GM12873 (cell line): ENCODE results near the gene HERPUD1.

Experiments
- TF ChIP-seq, protein P1 (sequence below): IDR thresholded peaks from 2 replicates; pipeline ENCODE4 v1.5.1; 2012; ENCODE audit warnings: low read depth, mild to moderate bottlenecking, moderate library complexity, low read length, control low read depth; ENCODE audit not compliant: insufficient read depth; ENCODE audit errors: missing control alignments

HERPUD1 gene

DNA sequence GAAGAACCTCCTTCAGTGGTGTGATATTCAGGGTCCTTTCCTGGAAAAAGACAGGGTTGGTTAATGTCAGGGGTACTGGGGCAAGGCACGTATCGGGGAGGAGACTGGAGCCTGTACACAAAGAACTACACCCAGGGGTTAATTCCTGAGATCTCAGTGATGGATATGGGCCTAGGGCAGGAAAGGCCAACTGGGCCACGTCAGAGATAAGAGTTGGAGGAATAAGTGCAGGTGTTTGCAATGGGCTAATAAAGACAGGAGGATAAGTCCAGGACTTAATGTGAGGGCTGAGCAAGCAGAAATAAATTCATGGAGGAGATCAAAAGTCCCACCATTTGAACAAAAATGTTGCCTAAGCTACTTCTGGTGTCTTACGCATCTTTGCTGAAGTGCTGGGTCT is 10.4 kb upstream of the HERPUD1 start:
- TF ChIP-seq, protein P1, sequence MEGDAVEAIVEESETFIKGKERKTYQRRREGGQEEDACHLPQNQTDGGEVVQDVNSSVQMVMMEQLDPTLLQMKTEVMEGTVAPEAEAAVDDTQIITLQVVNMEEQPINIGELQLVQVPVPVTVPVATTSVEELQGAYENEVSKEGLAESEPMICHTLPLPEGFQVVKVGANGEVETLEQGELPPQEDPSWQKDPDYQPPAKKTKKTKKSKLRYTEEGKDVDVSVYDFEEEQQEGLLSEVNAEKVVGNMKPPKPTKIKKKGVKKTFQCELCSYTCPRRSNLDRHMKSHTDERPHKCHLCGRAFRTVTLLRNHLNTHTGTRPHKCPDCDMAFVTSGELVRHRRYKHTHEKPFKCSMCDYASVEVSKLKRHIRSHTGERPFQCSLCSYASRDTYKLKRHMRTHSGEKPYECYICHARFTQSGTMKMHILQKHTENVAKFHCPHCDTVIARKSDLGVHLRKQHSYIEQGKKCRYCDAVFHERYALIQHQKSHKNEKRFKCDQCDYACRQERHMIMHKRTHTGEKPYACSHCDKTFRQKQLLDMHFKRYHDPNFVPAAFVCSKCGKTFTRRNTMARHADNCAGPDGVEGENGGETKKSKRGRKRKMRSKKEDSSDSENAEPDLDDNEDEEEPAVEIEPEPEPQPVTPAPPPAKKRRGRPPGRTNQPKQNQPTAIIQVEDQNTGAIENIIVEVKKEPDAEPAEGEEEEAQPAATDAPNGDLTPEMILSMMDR = no peak

DNA sequence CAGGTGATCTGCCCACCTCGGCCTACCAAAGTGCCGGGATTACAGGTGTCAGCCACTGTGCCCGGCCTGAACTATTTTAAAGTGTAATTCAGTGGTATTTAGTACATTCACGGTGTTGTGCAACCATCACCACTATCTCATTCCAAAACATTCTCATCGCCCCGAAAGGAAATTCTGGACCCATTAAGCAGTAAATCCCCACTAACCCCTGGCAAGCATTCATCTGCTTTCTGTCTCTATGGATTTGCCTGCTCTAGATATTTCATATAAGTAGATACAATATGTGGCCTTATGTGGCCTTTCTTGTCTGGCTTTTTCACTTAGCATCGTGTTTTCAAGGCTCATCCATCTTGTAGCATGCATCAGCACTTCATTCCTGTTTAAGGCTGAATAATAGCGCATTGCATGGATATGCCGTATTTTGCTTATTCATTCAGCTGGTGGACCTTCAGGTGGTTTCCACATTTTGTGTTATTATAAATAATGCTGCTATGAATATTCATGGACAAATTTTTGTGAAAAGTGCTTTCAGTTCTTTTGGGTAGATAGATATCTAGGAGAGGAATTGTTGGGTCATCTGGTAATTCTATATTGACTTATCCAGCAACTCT is 8.4 kb upstream of the HERPUD1 start:
- TF ChIP-seq, protein P1 = no peak

DNA sequence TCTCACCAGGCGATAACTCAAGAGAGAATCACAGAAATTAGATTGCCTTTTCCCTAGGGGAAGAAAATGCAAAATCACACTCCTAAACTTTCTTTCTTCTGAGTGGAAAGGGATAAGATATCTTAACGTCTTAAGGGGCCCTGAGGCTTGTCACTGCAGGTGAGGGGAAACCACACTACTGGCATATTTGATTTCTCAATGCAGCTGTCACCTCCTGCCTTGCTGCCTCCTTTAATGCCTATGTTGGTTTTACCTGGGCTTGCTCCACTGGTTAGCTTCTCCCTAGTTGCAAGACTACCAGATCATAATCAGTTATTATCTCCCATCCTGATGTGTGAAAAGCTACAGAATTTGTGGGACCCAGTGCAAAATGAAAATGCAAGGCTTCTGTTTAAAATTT is 4.5 kb upstream of the HERPUD1 start:
- TF ChIP-seq, protein P1 = no peak

DNA sequence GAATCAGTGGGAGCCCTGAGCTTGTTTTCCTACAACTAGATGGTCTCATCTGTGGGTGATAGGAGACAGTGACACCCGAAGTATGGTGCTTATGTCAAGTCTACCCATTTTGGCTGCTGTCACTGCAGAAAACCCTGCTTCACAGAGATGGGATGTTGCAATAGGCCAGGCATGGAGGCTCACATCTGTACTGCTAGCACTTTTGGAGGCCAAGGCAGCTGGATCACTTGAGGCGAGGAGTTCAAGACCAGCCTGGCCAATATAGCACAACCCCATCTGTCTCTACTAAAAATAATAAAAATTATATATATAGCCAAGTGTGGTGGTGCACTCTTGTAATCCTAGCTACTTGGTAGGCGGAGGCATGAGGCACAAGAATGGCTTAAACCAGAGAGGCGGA is 2.3 kb upstream of the HERPUD1 start:
- TF ChIP-seq, protein P1 = no peak

DNA sequence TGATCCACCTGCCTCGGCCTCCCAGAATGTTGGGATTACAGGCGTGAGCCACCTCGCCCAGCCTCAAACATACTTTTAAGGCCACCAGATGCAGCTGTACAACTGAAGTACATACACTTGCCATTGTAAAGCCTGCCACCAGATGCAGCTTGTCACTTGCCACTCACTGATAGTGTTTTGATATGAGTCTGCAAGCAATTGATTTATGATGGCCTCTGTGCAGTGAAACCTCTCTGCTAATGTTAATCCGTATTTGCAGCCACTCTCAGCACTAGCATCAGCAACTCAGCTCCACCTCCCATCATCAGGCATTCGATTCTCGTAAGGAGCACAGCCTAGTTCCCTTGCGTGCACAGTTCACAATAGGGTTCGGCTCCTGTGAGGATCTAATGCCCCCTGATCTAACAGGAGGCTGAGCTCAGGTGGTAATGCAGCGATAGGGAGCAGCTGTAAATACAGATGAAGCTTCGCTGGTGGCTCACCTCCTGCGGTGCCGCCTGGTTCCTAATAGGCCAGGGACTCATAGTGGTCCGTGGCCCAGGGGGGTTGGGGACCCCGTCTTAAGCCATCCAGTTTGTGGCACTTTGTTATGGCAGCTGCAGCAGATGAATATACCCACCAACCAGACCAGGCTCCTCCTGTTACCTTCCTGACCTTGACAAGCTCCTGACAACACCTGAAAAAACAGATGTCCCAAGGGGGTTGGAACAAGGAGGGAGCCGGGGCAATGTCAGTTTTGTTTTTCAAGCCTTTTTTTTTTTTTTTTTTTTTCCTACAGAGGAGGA is 1.3 kb upstream of the HERPUD1 start:
- TF ChIP-seq, protein P1 = no peak

DNA sequence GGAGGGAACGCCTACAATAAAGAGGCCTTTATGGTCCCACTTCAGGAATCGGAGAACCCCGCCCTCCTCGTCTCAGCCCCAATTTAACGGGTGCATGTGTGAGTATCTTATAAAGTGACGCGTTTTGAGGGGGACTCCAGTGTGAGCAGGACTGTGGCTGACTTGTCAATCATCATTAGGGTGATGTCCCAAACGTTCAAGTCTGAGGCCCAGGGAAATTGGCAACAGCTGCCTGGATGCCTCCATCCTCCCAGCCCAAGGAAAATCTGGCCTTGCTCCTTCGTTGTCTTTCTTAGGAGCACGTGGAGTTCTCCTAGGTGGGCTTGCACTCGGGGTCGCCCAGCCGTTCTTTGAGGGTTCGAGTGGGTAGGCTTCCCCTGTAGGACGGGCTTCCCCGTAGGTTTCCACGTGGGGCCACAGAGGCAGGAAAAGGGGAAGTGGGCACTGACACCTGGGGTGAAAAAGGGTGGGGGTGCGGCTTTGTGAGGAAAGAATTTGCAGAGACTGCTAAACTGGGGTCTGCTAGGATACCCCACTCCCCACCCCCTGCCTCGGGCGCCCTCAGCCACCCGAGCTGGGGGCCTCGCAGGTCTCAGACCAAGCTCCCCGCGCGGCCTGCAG is 561 bp upstream of the HERPUD1 start:
- TF ChIP-seq, protein P1 = no peak
